ENCODE measurements around the gene PTHLH. TPM values are rescaled to one million over a fixed set of nuclear protein-coding genes. Genes with fewer than 3 reads are reported as not detected.

Gene PTHLH
- total RNA-seq, 1 donor from 2014 or later = 48.5 TPM

DNA sequence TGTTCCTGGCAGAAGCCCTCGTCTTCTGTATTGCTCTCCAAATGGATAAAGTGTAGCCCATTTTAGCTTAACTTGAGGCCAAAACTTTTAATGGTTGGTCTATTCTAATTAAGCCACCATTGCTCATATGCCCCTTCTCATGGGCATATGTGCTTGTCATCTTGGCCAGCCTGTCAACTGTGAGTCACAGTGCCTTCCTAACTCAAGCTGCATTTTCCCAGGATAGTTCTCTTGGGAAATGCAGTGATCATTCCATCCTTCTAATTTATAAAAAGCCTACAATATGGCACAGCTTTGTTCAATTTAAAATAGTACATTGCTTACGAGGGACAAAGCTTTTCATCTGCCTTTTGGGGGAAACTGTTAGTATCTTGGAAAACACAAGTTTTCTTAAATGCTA lies 6.6 kb downstream of the PTHLH start:
- Histone ChIP-seq H3K9me3 (ENCODE audit: insufficient read depth, low read depth, low read length) (no peaks in the 10 kb centered on the region), H3K9ac (ENCODE audit: low read length) (peak overlapping the region; percentile 58), H3K27ac (ENCODE audit: low read depth, low read length) (peak overlapping the region; percentile 85), H4K20me1 (ENCODE audit: insufficient read depth, low read length) (no peaks in the 10 kb centered on the region), H3K36me3 (ENCODE audit: insufficient read depth, low read length) (peaks cover 8% of the 10 kb centered on the region), H3K27me3 (ENCODE audit: insufficient read depth, low read length) (no peaks in the 10 kb centered on the region), H3K4me3 (ENCODE audit: insufficient read depth, low read depth, low read length) (no peak overlapping the region), H3K79me2 (ENCODE audit: insufficient read depth, low read length) (peaks cover 9% of the 10 kb centered on the region), H3K4me2 (ENCODE audit: low read length) (peak overlapping the region; percentile 93), H2AFZ (ENCODE audit: low read depth, low read length) (no peak overlapping the region), H3K4me1 (ENCODE audit: insufficient read depth, low read length) (peaks cover 35% of the 10 kb centered on the region)
- peak overlapping the region; percentile 66 for H3K4me3 Mint-ChIP-seq (ENCODE audit: unreplicated experiment)
- H3K27me3 Mint-ChIP-seq (ENCODE audit: low read depth, unreplicated experiment) = no peaks in the 10 kb centered on the region
- no peak for TF ChIP-seq EZH2 (IDR thresholded peaks at IDR 0.05; ENCODE audit: insufficient read depth, low read length)
- TF ChIP-seq, protein P1, sequence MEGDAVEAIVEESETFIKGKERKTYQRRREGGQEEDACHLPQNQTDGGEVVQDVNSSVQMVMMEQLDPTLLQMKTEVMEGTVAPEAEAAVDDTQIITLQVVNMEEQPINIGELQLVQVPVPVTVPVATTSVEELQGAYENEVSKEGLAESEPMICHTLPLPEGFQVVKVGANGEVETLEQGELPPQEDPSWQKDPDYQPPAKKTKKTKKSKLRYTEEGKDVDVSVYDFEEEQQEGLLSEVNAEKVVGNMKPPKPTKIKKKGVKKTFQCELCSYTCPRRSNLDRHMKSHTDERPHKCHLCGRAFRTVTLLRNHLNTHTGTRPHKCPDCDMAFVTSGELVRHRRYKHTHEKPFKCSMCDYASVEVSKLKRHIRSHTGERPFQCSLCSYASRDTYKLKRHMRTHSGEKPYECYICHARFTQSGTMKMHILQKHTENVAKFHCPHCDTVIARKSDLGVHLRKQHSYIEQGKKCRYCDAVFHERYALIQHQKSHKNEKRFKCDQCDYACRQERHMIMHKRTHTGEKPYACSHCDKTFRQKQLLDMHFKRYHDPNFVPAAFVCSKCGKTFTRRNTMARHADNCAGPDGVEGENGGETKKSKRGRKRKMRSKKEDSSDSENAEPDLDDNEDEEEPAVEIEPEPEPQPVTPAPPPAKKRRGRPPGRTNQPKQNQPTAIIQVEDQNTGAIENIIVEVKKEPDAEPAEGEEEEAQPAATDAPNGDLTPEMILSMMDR (IDR thresholded peaks at IDR 0.05; ENCODE audit: insufficient read depth, low read depth, low read length) = no peak
- H3K4me1 Mint-ChIP-seq (ENCODE audit: low read depth, unreplicated experiment) = peaks cover 44% of the 10 kb centered on the region
- DNase-seq (ENCODE audit: low read depth) (peak; percentile 45), FAIRE-seq (peak; percentile 68)
- peak overlapping the region; percentile 97 for H3K27ac Mint-ChIP-seq (ENCODE audit: unreplicated experiment)
- H3K36me3 Mint-ChIP-seq (ENCODE audit: low read depth, unreplicated experiment) = peaks cover 11% of the 10 kb centered on the region
- H3K9me3 Mint-ChIP-seq (ENCODE audit: unreplicated experiment) = no peaks in the 10 kb centered on the region

- Mint-ChIP-seq H3K9me3 (ENCODE audit: unreplicated experiment) (no peaks in the 10 kb centered on the region), H3K4me1 (ENCODE audit: low read depth, unreplicated experiment) (peaks cover 44% of the 10 kb centered on the region), H3K27ac (ENCODE audit: unreplicated experiment) (peak overlapping the region; percentile 97), H3K4me3 (ENCODE audit: unreplicated experiment) (peak overlapping the region; percentile 47), H3K27me3 (ENCODE audit: low read depth, unreplicated experiment) (no peaks in the 10 kb centered on the region), H3K36me3 (ENCODE audit: low read depth, unreplicated experiment) (peaks cover 14% of the 10 kb centered on the region)
- no peak overlapping the region for H3K4me3 ChIP-seq (ENCODE audit: insufficient read depth, low read depth, low read length)
- no peaks in the 10 kb centered on the region for H4K20me1 ChIP-seq (ENCODE audit: insufficient read depth, low read length)
- peak; percentile 74 for FAIRE-seq
- H3K79me2 ChIP-seq (ENCODE audit: insufficient read depth, low read length) = peaks cover 9% of the 10 kb centered on the region
- H3K27me3 ChIP-seq (ENCODE audit: insufficient read depth, low read length) = no peaks in the 10 kb centered on the region
- H3K9ac ChIP-seq (ENCODE audit: low read length) = peak overlapping the region; percentile 58
- TF ChIP-seq EZH2 (IDR thresholded peaks at IDR 0.05; ENCODE audit: insufficient read depth, low read length) = no peak
- TF ChIP-seq, protein P1 (IDR thresholded peaks at IDR 0.05; ENCODE audit: insufficient read depth, low read depth, low read length) = no peak
- peaks cover 32% of the 10 kb centered on the region for H3K4me1 ChIP-seq (ENCODE audit: insufficient read depth, low read length)
- no peaks in the 10 kb centered on the region for H3K9me3 ChIP-seq (ENCODE audit: insufficient read depth, low read depth, low read length)
- peak overlapping the region; percentile 85 for H3K27ac ChIP-seq (ENCODE audit: low read depth, low read length)
- peaks cover 8% of the 10 kb centered on the region for H3K36me3 ChIP-seq (ENCODE audit: insufficient read depth, low read length)
- peak; percentile 87 for DNase-seq (ENCODE audit: low read depth)
- no peak overlapping the region for H2AFZ ChIP-seq (ENCODE audit: low read depth, low read length)
- H3K4me2 ChIP-seq (ENCODE audit: low read length) = peak overlapping the region; percentile 93
Observed at GRCh38 chr12:27965411-27965810, 7.1 kb downstream of the PTHLH start.

GRCh38 chr12:27964123-27964522 lies 8.4 kb downstream of the PTHLH start:
- TF ChIP-seq, protein P1 (IDR thresholded peaks at IDR 0.05; ENCODE audit: insufficient read depth, low read depth, low read length) = no peak
- TF ChIP-seq EZH2 (IDR thresholded peaks at IDR 0.05; ENCODE audit: insufficient read depth, low read length) = no peak
- Histone ChIP-seq H2AFZ (ENCODE audit: low read depth, low read length) (no peak overlapping the region), H3K27me3 (ENCODE audit: insufficient read depth, low read length) (no peaks in the 10 kb centered on the region), H3K9me3 (ENCODE audit: insufficient read depth, low read depth, low read length) (no peaks in the 10 kb centered on the region), H3K79me2 (ENCODE audit: insufficient read depth, low read length) (peaks cover 9% of the 10 kb centered on the region), H3K9ac (ENCODE audit: low read length) (peak overlapping the region; percentile 15), H3K4me2 (ENCODE audit: low read length) (peak overlapping the region; percentile 26), H3K36me3 (ENCODE audit: insufficient read depth, low read length) (peaks cover 8% of the 10 kb centered on the region), H3K4me3 (ENCODE audit: insufficient read depth, low read depth, low read length) (no peak overlapping the region), H3K4me1 (ENCODE audit: insufficient read depth, low read length) (peaks cover 32% of the 10 kb centered on the region), H4K20me1 (ENCODE audit: insufficient read depth, low read length) (no peaks in the 10 kb centered on the region), H3K27ac (ENCODE audit: low read depth, low read length) (no peak overlapping the region)
- Mint-ChIP-seq H3K27ac (ENCODE audit: unreplicated experiment) (peak overlapping the region; percentile 82), H3K27me3 (ENCODE audit: low read depth, unreplicated experiment) (no peaks in the 10 kb centered on the region), H3K36me3 (ENCODE audit: low read depth, unreplicated experiment) (peaks cover 14% of the 10 kb centered on the region), H3K4me1 (ENCODE audit: low read depth, unreplicated experiment) (peaks cover 44% of the 10 kb centered on the region), H3K9me3 (ENCODE audit: unreplicated experiment) (no peaks in the 10 kb centered on the region), H3K4me3 (ENCODE audit: unreplicated experiment) (no peak overlapping the region)
- no peak for DNase-seq (ENCODE audit: low read depth)
- no peak for FAIRE-seq
